ENCODE measurements around the gene SEMA3E. TPM values are rescaled to one million over a fixed set of nuclear protein-coding genes. Genes with fewer than 3 reads are reported as not detected.

The SEMA3E gene
- total RNA-seq, 1 experiment from 2014 or later = 0.20 TPM

DNA sequence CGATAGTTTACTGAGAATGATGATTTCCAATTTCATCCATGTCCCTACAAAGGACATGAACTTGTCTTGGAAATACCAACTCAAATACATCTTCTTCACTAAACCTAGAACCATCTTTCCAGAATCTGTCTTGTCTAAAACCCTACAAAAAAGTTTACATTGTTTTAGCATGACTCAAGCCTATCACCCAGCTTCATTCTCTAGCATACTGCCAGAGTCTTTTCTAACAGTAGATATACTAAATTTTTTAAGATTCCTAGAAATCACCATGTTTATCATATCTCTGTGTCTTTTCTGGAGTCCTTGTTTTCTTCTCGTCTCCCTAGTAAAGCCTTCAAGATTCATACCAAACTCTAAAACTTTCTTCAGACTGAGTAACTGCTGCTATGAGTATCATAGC lies 129.7 kb downstream of the SEMA3E start:
- no peak for DNase-seq
- no peaks in the 10 kb centered on the region for H3K36me3 ChIP-seq (ENCODE audit: control insufficient read depth, insufficient read depth, low read length)
- no peaks in the 10 kb centered on the region for H3K36me3 Mint-ChIP-seq (ENCODE audit: insufficient read depth, unreplicated experiment)

DNA sequence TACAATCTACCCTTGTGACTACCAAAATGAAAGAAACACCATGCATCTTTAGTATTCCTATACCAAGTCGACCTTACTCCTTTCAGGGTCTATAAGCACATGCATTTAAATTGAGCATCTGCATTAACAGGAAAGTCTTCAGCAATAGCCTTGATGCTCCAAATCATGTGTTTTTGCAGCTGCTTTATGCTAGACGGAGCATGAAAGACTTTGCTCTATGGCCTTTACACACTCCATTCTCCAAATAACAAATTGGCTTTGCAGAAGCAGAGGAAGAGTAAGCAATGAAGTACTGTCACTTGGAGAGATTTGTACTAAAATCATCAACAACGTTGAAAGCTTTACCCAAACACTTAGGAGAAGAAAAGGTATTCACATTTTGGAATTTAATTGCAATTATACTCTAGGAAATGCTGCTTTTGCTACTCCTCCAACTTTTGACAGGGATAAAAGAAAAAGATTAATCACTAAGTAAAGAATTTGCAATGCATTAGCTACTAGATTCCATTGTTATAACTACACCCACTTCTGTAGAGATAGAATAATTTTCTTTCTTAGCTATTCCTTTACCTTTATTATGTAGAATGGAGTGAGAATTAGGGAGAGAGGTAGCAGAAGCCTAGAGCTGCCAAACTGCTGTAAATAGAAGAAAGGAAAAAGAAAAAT lies 131.8 kb downstream of the SEMA3E start:
- Histone ChIP-seq H3K4me3 (ENCODE audit: low read depth, low read length) (no peak overlapping the region), H3K4me1 (no peaks in the 10 kb centered on the region), H3K9me3 (no peaks in the 10 kb centered on the region), H3K36me3 (ENCODE audit: control insufficient read depth, insufficient read depth, low read length) (no peaks in the 10 kb centered on the region), H3K27me3 (replicated peaks; ENCODE audit: control insufficient read depth, insufficient read depth, low read length) (no peaks in the 10 kb centered on the region)
- ChIA-PET CTCF (no interaction called here), POLR2A (no interaction called here)
- intact Hi-C loops (cut with micrococcal nuclease; ENCODE audit: unreplicated experiment) = no loop called here
- H3K4me1 Mint-ChIP-seq (ENCODE audit: low read depth, unreplicated experiment) = no peaks in the 10 kb centered on the region
- no peaks in the 10 kb centered on the region for H3K27me3 Mint-ChIP-seq (ENCODE audit: insufficient read depth, unreplicated experiment)
- H3K27ac Mint-ChIP-seq (ENCODE audit: unreplicated experiment) = no peak overlapping the region
- BruUV-seq (replicated peaks) = no TSS peak
- no peaks in the 10 kb centered on the region for H3K9me3 Mint-ChIP-seq (ENCODE audit: unreplicated experiment)
- no peak overlapping the region for H3K4me3 Mint-ChIP-seq (ENCODE audit: unreplicated experiment)
- DNase-seq = no peak
- TF ChIP-seq, protein P1, sequence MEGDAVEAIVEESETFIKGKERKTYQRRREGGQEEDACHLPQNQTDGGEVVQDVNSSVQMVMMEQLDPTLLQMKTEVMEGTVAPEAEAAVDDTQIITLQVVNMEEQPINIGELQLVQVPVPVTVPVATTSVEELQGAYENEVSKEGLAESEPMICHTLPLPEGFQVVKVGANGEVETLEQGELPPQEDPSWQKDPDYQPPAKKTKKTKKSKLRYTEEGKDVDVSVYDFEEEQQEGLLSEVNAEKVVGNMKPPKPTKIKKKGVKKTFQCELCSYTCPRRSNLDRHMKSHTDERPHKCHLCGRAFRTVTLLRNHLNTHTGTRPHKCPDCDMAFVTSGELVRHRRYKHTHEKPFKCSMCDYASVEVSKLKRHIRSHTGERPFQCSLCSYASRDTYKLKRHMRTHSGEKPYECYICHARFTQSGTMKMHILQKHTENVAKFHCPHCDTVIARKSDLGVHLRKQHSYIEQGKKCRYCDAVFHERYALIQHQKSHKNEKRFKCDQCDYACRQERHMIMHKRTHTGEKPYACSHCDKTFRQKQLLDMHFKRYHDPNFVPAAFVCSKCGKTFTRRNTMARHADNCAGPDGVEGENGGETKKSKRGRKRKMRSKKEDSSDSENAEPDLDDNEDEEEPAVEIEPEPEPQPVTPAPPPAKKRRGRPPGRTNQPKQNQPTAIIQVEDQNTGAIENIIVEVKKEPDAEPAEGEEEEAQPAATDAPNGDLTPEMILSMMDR (IDR thresholded peaks at IDR 0.05; ENCODE audit: insufficient read depth in 1 of 2, low read depth in 1 of 2, low read length in 1 of 2, severe bottlenecking in 1 of 2, unreplicated experiment in 1 of 2) = no peak
- H3K36me3 Mint-ChIP-seq (ENCODE audit: insufficient read depth, unreplicated experiment) = no peaks in the 10 kb centered on the region

More for the DNA sequence above, 129.7 kb downstream of the SEMA3E start:
- no peaks in the 10 kb centered on the region; the same call in 1 of the 2 replicates for H3K9me3 ChIP-seq
- H3K4me3 ChIP-seq (ENCODE audit: low read depth, low read length) = no peak overlapping the region
- ChIA-PET CTCF (no interaction called here), POLR2A (no interaction called here)
- Mint-ChIP-seq H3K9me3 (ENCODE audit: unreplicated experiment) (no peaks in the 10 kb centered on the region), H3K27me3 (ENCODE audit: insufficient read depth, unreplicated experiment) (no peaks in the 10 kb centered on the region), H3K27ac (ENCODE audit: unreplicated experiment) (no peak overlapping the region), H3K4me1 (ENCODE audit: low read depth, unreplicated experiment) (peaks cover under 1% of the 10 kb centered on the region), H3K4me3 (ENCODE audit: unreplicated experiment) (no peak overlapping the region)
- intact Hi-C loops (cut with micrococcal nuclease; ENCODE audit: unreplicated experiment) = no loop called here
- TF ChIP-seq, protein P1 (IDR thresholded peaks at IDR 0.05; ENCODE audit: insufficient read depth in 1 of 2, low read depth in 1 of 2, low read length in 1 of 2, severe bottlenecking in 1 of 2, unreplicated experiment in 1 of 2) = no peak
- BruUV-seq (replicated peaks) = no TSS peak
- H3K4me1 ChIP-seq = peaks cover 8% of the 10 kb centered on the region; the same call in 1 of the 2 replicates
- no peaks in the 10 kb centered on the region for H3K27me3 ChIP-seq (replicated peaks; ENCODE audit: control insufficient read depth, insufficient read depth, low read length)

DNA sequence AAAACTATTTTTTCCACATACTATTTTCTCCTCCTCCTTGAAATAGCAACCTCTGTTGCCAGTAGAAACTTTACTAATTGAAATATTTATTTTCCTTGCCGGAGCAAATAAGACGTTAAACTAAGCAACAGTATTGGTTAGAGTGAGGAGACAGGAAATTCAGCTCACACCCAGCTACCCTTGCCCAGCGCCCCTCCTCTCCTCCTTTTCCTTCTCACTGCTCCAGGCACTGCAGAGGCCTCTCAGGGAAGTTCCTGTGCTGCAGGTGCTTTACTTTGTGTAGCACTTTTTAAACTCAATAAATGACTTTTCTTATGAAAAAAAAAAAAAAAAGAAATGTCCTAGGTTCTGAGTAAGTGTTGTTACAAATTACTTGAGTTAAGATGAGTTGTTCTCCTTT lies 134.0 kb downstream of the SEMA3E start:
- no peak overlapping the region for H3K4me3 ChIP-seq (ENCODE audit: low read depth, low read length)
- Mint-ChIP-seq H3K27me3 (ENCODE audit: insufficient read depth, unreplicated experiment) (peaks cover 2% of the 10 kb centered on the region), H3K9me3 (ENCODE audit: unreplicated experiment) (no peaks in the 10 kb centered on the region), H3K27ac (ENCODE audit: unreplicated experiment) (no peak overlapping the region), H3K36me3 (ENCODE audit: insufficient read depth, unreplicated experiment) (no peaks in the 10 kb centered on the region), H3K4me1 (ENCODE audit: low read depth, unreplicated experiment) (no peaks in the 10 kb centered on the region), H3K4me3 (ENCODE audit: unreplicated experiment) (no peak overlapping the region)
- H3K36me3 ChIP-seq (ENCODE audit: control insufficient read depth, insufficient read depth, low read length) = no peaks in the 10 kb centered on the region
- H3K4me1 ChIP-seq = no peaks in the 10 kb centered on the region
- BruUV-seq (replicated peaks) = no TSS peak
- ChIA-PET CTCF (no interaction called here), POLR2A (no interaction called here)
- no peaks in the 10 kb centered on the region for H3K9me3 ChIP-seq
- TF ChIP-seq, protein P1 (IDR thresholded peaks at IDR 0.05; ENCODE audit: insufficient read depth in 1 of 2, low read depth in 1 of 2, low read length in 1 of 2, severe bottlenecking in 1 of 2, unreplicated experiment in 1 of 2) = no peak
- H3K27me3 ChIP-seq (replicated peaks; ENCODE audit: control insufficient read depth, insufficient read depth, low read length) = no peaks in the 10 kb centered on the region
- intact Hi-C loops (cut with micrococcal nuclease; ENCODE audit: unreplicated experiment) = loop anchor here (1.0 to 5.0 kb wide), 3 partner anchors 88 to 141 kb away; no protein-coding TSS in a partner anchor
- DNase-seq = no peak
